ENCODE data around the gene PARP1. TPM values are rescaled to one million over a fixed set of nuclear protein-coding genes. Genes with fewer than 3 reads are reported as not detected.

Gene PARP1
- 49.8 and 70.8 TPM in 2 replicates for total RNA-seq

DNA sequence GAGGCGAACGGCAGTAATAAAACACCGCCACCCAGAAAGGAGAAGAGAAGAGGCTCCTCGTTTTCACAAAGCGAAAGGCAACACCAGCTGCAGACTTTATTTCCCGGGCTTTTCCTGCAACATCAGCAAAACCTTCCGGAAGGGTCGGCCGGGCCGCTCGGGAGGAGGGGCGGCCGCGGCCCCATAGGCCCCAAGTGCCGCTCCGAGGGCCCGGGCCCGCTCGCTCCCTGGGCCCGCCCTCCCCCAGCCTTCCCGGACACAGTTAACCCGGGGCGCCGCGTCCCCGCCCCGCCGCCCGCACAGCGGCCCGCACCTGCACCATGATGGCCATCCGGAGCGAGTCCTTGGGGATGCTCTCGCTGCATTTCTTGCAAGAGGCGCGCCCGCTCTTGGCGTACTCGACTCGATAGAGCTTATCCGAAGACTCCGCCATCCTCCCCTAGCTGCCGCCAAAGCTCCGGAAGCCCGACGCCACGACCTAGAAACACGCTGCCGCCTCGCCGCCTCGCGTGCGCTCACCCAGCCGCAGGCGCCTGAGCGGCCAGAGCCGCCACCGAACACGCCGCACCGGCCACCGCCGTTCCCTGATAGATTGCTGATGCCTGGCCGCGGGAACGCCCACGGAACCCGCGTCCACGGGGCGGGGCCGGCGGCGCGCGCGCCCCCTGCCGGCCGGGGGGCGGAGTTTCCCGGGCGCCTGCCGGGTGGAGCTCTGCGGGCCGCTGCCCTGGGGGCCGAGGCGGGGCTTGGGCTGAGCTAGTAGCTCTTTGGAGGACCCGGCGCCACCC lies at the start of gene PARP1:
Gene PARP1, minus strand, starts transcription at position 597 of the 788 bp plus-strand sequence. Its CDS starts 164 bp downstream, at position 433.

Other genes starting within 250 kb of the PARP1 start
- gene ACBD3, start 221.4 kb downstream of the PARP1 start, total RNA-seq: 74.2 and 74.4 TPM in 2 replicates
- not detected in 2 replicates for gene MIXL1, start 184.4 kb downstream of the PARP1 start, total RNA-seq
- gene LIN9, start 98.9 kb downstream of the PARP1 start, total RNA-seq: 2.9 and 3.7 TPM in 2 replicates
- not detected in 2 replicates for gene STUM, start 140.7 kb upstream of the PARP1 start, total RNA-seq

Measured in aortic smooth muscle cell (primary cell).